ENCODE data around the gene GPR153.

DNA sequence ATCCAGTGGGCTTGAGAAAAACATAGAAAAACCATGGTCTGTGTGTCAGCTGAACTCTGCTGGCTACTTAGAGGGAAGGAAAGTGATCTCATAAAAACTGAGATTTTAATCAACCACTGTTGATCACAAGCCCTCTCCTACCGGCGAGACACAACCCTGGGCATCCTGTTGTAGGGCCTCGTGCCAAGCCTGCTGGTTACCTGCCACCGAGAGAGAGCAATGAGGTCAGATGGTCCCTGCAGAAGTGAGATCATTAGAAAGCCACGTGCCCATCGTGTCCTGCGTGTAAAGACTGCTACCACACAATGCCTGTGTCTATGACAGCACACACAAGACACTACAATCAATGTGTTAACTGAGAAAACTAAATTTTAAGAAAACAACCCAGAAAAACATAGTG lies 41.7 kb upstream of the GPR153 start:
- TF ChIP-seq, protein P1, sequence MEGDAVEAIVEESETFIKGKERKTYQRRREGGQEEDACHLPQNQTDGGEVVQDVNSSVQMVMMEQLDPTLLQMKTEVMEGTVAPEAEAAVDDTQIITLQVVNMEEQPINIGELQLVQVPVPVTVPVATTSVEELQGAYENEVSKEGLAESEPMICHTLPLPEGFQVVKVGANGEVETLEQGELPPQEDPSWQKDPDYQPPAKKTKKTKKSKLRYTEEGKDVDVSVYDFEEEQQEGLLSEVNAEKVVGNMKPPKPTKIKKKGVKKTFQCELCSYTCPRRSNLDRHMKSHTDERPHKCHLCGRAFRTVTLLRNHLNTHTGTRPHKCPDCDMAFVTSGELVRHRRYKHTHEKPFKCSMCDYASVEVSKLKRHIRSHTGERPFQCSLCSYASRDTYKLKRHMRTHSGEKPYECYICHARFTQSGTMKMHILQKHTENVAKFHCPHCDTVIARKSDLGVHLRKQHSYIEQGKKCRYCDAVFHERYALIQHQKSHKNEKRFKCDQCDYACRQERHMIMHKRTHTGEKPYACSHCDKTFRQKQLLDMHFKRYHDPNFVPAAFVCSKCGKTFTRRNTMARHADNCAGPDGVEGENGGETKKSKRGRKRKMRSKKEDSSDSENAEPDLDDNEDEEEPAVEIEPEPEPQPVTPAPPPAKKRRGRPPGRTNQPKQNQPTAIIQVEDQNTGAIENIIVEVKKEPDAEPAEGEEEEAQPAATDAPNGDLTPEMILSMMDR (IDR thresholded peaks at IDR 0.05; ENCODE audit: poor library complexity, severe bottlenecking), result no peak
- TF ChIP-seq EZH2 (IDR thresholded peaks at IDR 0.05; ENCODE audit: borderline replicate concordance, insufficient read depth, low read length, poor library complexity, severe bottlenecking), result no peak

Data from neural cell (in vitro differentiated cells).